ENCODE results near the gene GPRIN2. TPM values are rescaled to one million over a fixed set of nuclear protein-coding genes. Genes with fewer than 3 reads are reported as not detected.

The GPRIN2 gene
- total RNA-seq, 3 donors from 2014 or later = 17.2 to 58.7 (median 40.7) TPM

DNA sequence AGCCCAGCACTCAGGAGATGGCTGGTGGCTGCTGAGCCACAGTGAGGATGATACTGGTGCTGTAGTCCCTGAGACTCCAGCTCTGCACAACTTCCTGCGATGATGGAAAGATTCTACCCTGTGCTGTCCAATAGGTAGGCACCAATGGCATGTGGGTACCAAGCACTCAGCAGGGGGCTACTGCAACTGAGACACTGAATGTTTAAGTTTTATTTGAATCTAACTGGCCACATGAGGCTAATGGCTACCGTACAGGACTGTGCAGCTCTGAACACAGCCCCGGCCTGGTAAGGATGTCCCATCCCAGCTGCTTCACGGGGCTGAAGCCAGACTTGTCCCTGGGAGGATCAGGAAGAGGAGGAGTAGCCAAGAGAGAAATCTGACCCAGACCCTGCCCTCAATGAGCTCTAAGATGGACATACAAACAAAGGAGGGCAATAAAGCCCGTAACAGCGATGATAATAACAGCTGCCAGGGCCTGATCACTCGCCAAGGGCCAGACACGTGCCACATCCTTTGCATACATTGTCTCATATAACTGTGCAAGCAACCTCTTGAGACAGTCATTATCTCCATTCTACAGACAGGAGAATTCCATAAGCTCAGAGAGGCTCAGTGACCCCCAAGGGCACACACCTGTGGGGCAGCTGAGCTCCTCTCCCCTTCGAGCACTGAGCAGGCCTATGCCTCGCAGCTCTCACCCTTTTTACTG lies 3.8 kb downstream of the GPRIN2 start:
- Histone ChIP-seq H3K4me1 (ENCODE audit: low read depth) (peaks cover 20% of the 10 kb centered on the region), H3K36me3 (ENCODE audit: low read depth) (no peaks in the 10 kb centered on the region), H3K9me3 (no peaks in the 10 kb centered on the region), H3K4me3 (no peak overlapping the region)
- peak; percentile 27 for ATAC-seq
- TF ChIP-seq, protein P1, sequence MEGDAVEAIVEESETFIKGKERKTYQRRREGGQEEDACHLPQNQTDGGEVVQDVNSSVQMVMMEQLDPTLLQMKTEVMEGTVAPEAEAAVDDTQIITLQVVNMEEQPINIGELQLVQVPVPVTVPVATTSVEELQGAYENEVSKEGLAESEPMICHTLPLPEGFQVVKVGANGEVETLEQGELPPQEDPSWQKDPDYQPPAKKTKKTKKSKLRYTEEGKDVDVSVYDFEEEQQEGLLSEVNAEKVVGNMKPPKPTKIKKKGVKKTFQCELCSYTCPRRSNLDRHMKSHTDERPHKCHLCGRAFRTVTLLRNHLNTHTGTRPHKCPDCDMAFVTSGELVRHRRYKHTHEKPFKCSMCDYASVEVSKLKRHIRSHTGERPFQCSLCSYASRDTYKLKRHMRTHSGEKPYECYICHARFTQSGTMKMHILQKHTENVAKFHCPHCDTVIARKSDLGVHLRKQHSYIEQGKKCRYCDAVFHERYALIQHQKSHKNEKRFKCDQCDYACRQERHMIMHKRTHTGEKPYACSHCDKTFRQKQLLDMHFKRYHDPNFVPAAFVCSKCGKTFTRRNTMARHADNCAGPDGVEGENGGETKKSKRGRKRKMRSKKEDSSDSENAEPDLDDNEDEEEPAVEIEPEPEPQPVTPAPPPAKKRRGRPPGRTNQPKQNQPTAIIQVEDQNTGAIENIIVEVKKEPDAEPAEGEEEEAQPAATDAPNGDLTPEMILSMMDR (IDR thresholded peaks at IDR 0.05) = no peak
- DNase-seq = peak; percentile 50 to 64 (median 58)
- intact Hi-C loops (cut with DNase I, micrococcal nuclease) = no loop called here

DNA sequence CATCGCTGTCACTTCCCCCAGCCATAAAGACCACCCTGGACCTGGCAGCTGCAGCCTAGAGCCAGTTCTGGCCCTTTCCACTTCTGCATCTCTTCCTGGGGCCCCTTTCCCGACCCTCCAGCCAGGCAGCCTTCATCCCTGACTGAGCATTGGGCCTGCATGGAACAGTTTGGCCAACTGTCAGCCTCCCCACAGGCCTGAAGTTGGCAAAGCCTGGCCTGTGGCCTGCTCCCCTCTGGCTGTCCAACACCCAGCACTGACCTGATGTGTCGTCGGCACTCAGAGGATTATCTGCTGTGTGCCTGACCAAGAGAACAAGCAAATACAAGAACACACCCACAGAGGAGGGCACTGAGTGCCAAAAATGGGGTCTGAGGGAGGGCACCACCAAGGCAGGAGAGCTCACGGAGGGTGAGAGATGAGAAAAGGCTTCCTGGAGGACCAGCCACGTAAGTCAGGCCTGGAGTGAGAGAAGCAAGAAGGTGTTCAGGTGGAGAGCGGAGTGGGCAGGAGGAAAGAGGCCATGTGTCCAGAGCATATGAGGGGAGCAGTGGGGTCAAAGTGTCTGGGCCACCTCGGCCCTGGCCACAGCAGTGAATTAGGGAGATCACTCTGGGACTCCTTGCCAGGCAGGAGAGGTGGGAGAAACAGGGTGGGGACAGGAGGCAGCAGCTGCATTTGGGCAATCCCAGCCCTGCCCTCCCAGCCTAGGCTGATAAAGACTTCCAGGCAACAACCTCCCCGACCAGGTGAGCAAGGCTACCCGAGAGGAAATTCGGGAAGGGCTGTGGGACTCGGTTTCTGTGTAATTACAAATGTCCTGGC lies 4.5 kb downstream of the GPRIN2 start:
- TF ChIP-seq, protein P1 (IDR thresholded peaks at IDR 0.05) = no peak
- H3K4me1 ChIP-seq (ENCODE audit: low read depth) = peaks cover 16% of the 10 kb centered on the region
- ATAC-seq = peak; percentile 14
- no peaks in the 10 kb centered on the region for H3K9me3 ChIP-seq
- no peaks in the 10 kb centered on the region for H3K36me3 ChIP-seq (ENCODE audit: low read depth)
- DNase-seq = peak in 2 of 3 donors; percentile 7 to 56
- H3K4me3 ChIP-seq = no peak overlapping the region
- intact Hi-C loops (cut with DNase I, micrococcal nuclease) = no loop called here

DNA sequence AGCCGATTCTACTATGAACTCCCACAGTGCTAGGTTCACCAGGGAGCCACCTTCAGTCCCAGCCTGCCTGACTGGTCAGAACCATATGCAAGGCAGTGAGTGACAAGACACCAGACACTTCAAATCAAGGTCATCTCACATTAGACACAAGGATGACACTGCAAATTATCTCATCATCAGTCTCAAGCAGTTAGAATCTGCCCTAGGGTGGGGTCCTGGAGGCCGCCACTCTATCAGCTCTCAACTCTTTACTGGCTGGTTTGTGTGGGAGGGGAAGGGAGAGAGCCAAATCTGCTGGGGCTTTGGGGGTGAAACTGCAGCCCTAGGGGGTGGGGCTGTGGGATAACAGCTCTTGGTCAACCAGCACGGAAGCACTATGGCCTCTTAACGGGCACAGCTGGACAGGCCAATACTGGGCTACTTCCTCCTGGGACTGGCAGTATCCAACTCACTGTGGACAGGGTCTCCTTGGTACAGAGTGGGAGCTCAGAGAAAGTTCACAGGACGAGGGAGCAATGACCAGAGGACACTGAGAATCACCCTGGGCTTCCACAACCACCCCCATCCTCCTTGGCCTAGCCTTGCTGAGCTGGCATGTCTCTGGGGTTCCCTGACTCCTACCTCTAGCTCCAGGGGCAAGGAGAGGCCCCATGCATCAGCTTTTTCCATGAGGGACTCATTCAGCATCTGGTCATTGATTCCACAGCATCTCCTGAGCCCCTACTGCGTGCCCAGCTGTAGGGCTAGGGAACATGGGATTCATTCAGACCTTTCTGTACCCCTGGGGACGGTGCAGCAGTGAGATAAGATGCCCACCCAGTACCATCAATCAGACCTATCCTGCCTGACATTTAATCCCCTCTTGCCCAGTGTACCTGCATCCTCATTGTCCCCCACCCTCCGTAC lies 5.4 kb downstream of the GPRIN2 start:
- intact Hi-C loops (cut with DNase I, micrococcal nuclease) = no loop called here
- ATAC-seq (no peak), DNase-seq (peak in 2 of 3 donors; percentile 3 to 26)
- H3K4me3 ChIP-seq = no peak overlapping the region
- peaks cover 16% of the 10 kb centered on the region for H3K4me1 ChIP-seq (ENCODE audit: low read depth)
- H3K36me3 ChIP-seq (ENCODE audit: low read depth) = no peaks in the 10 kb centered on the region
- TF ChIP-seq, protein P1 (IDR thresholded peaks at IDR 0.05) = no peak
- no peaks in the 10 kb centered on the region for H3K9me3 ChIP-seq

DNA sequence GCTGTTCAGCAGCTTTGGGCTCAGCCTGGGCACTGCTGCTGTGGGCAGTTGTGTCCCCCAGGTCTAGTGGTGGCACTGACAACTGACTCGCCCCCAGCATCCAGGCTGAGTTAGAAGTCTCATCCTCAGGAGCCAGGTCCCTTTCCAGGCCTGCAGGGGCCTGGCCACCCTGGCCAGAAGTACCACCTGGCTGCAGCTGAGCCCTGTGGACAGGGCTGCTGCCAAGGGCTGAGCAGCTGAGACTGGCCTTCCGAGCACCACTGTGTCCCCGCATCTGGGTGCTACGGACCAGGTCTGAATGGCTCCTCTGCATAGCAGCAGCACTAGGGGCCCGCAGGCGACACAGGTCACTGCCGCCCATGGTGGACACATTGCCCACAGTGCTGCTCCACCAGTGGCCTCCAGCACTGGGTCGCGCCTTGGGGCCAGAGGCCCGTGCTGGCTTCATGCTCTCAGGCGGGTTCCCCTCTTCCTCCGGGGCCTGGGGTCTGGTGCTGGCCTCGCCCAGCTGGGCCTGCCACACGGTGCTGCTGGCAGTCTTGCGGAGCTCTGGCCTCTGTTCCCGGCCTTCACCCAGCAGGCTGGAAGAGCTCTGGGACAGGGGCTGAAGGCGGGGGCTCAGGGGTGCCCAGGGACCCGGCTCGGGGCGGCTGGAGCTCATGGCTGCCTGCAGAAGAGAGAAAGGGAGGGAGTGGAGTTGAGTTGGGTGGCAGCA lies 6.2 kb downstream of the GPRIN2 start:
- no peak for ATAC-seq
- DNase-seq = peak in 2 of 3 donors; percentile 6 to 60
- TF ChIP-seq, protein P1 (IDR thresholded peaks at IDR 0.05) = no peak
- no peak overlapping the region for H3K4me3 ChIP-seq
- peaks cover 16% of the 10 kb centered on the region for H3K4me1 ChIP-seq (ENCODE audit: low read depth)
- no peaks in the 10 kb centered on the region for H3K9me3 ChIP-seq
- intact Hi-C loops (cut with DNase I, micrococcal nuclease) = no loop called here
- H3K36me3 ChIP-seq (ENCODE audit: low read depth) = no peaks in the 10 kb centered on the region
